Rectal smooth muscle tissue (tissue), 1 donor: ENCODE measurements around the gene UNC93A.

ENCODE experiments used
- H3K27ac ChIP-seq: one replicate; pipeline ENCODE4 v1.7.0; 2013; ENCODE audit warnings: low read depth, low read length, inconsistent platforms
- H3K27me3 ChIP-seq: one replicate; pipeline ENCODE4 v1.7.0; 2013; ENCODE audit warnings: low read length; ENCODE audit not compliant: control insufficient read depth, insufficient read depth
- H3K36me3 ChIP-seq: one replicate; pipeline ENCODE4 v1.7.0; 2013; ENCODE audit warnings: low read length; ENCODE audit not compliant: control insufficient read depth, insufficient read depth
- H3K4me1 ChIP-seq: one replicate; pipeline ENCODE4 v1.7.0; 2013; ENCODE audit warnings: low read length; ENCODE audit not compliant: control insufficient read depth, insufficient read depth
- H3K4me3 ChIP-seq: one replicate; pipeline ENCODE4 v1.7.0; 2013; ENCODE audit warnings: low read length
- H3K9ac ChIP-seq: one replicate; pipeline ENCODE4 v1.7.0; 2013; ENCODE audit warnings: low read length

Gene UNC93A

DNA sequence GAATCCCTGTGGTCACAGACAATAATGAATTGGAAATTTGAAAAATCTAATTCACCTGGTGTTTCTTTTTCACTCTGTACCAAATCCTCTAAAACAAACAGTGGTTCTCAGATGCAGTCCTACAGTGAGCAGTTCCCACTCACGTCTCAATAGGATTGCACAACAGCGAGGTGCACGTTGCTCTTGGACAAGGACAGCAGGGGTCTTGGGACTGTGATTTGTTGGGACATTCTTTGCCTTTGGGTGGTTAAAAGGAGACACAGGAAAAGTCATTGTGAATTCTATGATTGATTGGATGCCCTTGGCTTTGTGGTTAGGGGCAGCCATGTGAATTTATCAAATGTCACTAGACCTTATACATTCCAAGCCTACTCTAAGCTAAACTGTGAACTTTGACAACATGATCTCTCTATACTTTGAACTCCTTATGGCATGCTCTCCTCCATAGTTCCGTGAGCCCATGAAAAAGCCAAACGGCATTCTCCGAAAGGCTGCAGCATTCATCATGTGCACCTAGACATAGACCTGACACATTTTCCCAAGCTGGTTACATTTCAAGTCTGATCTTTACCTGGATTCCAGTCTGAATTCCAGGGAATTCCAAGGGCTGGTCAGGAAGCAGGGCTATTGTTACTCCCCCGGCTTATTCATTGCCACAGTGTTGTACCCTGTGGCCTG lies 647 bp downstream of the UNC93A start:
- H3K27ac ChIP-seq = no peak overlapping the region
- no peaks in the 10 kb centered on the region for H3K27me3 ChIP-seq
- no peak overlapping the region for H3K4me3 ChIP-seq
- no peaks in the 10 kb centered on the region for H3K36me3 ChIP-seq
- H3K4me1 ChIP-seq = no peaks in the 10 kb centered on the region
- H3K9ac ChIP-seq = no peak overlapping the region

GRCh38 chr6:167292301-167293087 lies 1.4 kb downstream of the UNC93A start:
- no peaks in the 10 kb centered on the region for H3K36me3 ChIP-seq
- H3K27me3 ChIP-seq = no peaks in the 10 kb centered on the region
- no peak overlapping the region for H3K4me3 ChIP-seq
- no peak overlapping the region for H3K27ac ChIP-seq
- no peaks in the 10 kb centered on the region for H3K4me1 ChIP-seq
- no peak overlapping the region for H3K9ac ChIP-seq

DNA sequence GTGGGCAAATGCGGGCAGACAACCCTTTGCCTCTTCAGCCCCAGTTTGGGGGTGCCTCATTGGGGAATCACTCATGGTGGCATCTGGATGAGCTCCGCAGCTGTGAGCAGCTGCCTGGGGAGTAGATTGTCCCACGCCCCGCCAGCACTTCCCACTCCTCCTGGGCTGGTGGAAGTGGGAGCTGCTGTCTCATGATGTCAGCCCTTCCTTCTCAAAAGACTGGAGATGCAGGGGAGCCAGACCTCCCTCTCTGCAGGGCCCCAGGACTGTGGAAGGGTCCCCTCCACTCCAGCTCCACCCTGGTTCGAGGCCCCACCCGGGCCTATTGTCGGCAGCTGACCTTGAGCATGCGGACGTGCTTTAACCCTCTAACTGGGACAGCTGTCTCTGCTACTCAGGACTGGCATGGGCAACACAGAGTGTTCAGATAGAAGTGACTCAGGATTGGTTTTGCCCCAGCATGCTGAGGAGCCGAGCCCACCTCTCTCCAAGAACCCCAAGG lies 2.0 kb downstream of the UNC93A start:
- Histone ChIP-seq H3K27ac (no peak overlapping the region), H3K27me3 (no peaks in the 10 kb centered on the region), H3K9ac (no peak overlapping the region), H3K4me3 (no peak overlapping the region), H3K36me3 (no peaks in the 10 kb centered on the region), H3K4me1 (no peaks in the 10 kb centered on the region)

- no peaks in the 10 kb centered on the region for H3K36me3 ChIP-seq
Measured at GRCh38 chr6:167293590-167294091, 2.5 kb downstream of the UNC93A start.

DNA sequence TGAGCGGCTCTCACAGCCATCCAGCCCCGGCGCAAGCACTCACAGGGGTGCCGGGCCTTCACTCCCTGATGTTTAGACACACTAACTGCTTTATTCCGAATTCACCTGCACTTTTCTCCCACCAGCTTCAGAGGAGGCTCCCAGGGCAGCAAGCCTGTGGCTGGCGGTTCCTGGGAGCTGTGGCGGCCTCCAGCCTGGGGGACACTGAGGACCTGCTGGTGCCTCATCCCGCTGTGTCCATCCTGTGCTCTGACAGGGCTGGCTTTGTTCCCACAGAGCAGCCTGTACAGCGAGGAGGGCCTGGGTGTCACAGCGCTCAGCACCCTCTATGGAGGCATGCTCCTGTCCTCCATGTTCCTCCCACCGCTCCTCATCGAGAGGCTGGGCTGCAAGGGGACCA lies 3.1 kb downstream of the UNC93A start:
- Histone ChIP-seq H3K4me1 (no peaks in the 10 kb centered on the region), H3K27me3 (no peaks in the 10 kb centered on the region), H3K4me3 (no peak overlapping the region), H3K27ac (no peak overlapping the region), H3K36me3 (no peaks in the 10 kb centered on the region), H3K9ac (no peak overlapping the region)

More at GRCh38 chr6:167293590-167294091, 2.5 kb downstream of the UNC93A start:
- H3K9ac ChIP-seq = no peak overlapping the region
- no peak overlapping the region for H3K4me3 ChIP-seq
- no peaks in the 10 kb centered on the region for H3K27me3 ChIP-seq
- H3K27ac ChIP-seq = no peak overlapping the region
- H3K4me1 ChIP-seq = no peaks in the 10 kb centered on the region

GRCh38 chr6:167294651-167295494 lies 3.8 kb downstream of the UNC93A start:
- Histone ChIP-seq H3K36me3 (no peaks in the 10 kb centered on the region), H3K4me1 (no peaks in the 10 kb centered on the region), H3K9ac (no peak overlapping the region), H3K4me3 (no peak overlapping the region), H3K27me3 (no peaks in the 10 kb centered on the region), H3K27ac (no peak overlapping the region)

DNA sequence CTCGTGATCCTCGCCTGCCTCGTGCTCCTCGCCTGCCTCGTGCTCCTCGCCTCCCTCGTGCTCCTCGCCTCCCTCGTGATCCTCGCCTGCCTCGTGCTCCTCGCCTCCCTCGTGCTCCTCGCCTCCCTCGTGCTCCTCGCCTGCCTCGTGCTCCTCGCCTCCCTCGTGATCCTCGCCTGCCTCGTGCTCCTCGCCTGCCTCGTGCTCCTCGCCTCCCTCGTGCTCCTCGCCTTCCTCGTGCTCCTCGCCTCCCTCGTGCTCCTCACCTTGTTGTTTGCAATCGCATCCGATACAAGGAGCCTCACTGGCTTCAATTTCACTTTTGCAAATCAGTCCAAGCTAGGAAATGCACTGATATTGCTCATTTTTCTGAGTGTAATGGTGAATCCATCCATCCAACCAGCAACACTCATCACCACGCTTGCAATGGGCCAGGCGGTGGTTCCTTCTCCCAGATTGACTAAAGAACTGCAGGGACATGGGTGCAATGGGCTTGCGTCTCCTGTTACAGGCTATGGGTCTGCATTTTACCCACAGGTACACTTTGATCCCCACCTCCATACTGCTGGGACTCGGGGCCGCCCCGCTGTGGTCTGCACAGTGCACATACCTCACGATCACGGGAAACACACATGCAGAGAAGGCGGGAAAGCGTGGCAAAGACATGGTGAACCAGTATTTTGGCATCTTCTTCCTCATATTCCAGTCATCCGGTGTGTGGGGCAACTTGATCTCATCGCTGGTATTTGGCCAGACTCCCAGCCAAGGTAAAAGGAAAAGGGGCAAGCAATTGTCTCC lies 4.6 kb downstream of the UNC93A start:
- Histone ChIP-seq H3K27me3 (no peaks in the 10 kb centered on the region), H3K4me1 (no peaks in the 10 kb centered on the region), H3K9ac (no peak overlapping the region), H3K36me3 (no peaks in the 10 kb centered on the region), H3K27ac (no peak overlapping the region), H3K4me3 (no peak overlapping the region)

DNA sequence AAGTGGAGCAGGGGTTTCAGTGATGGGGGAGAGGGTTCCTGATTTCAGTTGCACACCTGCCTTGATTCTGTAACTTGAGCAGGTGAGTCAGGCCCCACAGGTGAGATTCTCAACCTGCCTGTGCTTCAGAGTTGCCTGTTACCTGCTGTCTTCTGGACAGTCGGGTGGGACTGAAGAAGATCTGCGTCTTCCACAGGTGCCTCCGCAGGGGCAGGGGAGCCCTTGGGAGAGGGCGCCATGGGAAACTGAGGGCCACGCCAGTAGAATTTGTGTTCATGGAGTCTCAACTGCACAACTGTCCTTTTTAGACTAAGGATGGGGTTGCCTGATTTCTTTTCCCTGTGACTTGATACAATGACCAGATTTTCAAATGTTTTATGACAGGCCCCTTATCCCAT lies 5.2 kb downstream of the UNC93A start:
- H3K27ac ChIP-seq = no peak overlapping the region
- H3K9ac ChIP-seq = no peak overlapping the region
- H3K4me3 ChIP-seq = no peak overlapping the region

DNA sequence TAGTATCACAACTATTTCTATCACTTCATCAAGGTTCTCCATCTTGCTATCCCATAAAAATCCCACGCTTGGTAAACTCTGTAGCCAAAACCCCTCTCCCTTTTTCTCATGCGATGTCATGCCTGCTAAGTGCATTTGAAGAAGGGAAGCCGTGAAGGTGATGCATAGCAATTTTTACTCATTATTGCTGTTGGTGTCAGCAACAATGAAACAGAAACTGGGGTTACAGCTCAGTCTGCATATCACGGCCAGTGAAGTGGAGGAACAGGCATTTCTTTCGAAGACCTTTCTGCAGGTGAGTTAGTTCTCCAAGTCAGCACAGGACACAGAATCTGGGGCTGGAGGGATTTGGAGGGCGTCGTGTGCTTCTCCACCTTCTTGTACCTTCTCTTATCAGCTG lies 5.8 kb downstream of the UNC93A start:
- H3K9ac ChIP-seq = no peak overlapping the region

More for the DNA sequence above, 5.2 kb downstream of the UNC93A start:
- H3K4me1 ChIP-seq = no peaks in the 10 kb centered on the region
- H3K27me3 ChIP-seq = no peaks in the 10 kb centered on the region
- H3K36me3 ChIP-seq = no peaks in the 10 kb centered on the region

DNA sequence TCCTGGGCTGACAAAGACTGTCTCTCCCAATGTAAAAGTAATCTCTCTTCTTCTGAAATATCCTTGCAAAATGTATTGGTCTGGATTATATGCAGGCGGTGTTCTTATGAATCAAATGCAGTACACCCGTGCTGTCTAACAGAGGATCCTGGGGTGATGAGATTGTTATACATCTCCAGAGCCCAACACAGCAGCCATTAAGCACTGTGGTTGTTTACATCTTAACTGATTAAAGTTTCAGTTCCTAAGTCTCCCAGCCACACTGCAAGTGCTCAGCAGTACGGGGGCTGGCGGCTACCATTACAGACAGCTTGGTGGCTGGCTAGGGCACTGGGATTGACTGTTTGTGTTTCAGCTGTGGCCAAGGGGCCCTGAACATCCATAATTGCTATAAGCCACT lies 7.0 kb downstream of the UNC93A start:
- H3K27ac ChIP-seq = no peak overlapping the region
- no peak overlapping the region for H3K9ac ChIP-seq
- no peaks in the 10 kb centered on the region for H3K27me3 ChIP-seq
- H3K36me3 ChIP-seq = no peaks in the 10 kb centered on the region
- no peak overlapping the region for H3K4me3 ChIP-seq
- no peaks in the 10 kb centered on the region for H3K4me1 ChIP-seq

More for the DNA sequence above, 5.8 kb downstream of the UNC93A start:
- no peak overlapping the region for H3K27ac ChIP-seq
- H3K36me3 ChIP-seq = no peaks in the 10 kb centered on the region
- H3K27me3 ChIP-seq = no peaks in the 10 kb centered on the region
- H3K4me1 ChIP-seq = no peaks in the 10 kb centered on the region
- H3K4me3 ChIP-seq = no peak overlapping the region

GRCh38 chr6:167299641-167300308 lies 8.7 kb downstream of the UNC93A start:
- no peaks in the 10 kb centered on the region for H3K27me3 ChIP-seq
- no peak overlapping the region for H3K4me3 ChIP-seq
- H3K9ac ChIP-seq = no peak overlapping the region
- no peaks in the 10 kb centered on the region for H3K36me3 ChIP-seq
- no peaks in the 10 kb centered on the region for H3K4me1 ChIP-seq
- H3K27ac ChIP-seq = no peak overlapping the region
